ENCODE results near the gene PLA2G1B. TPM values are rescaled to one million over a fixed set of nuclear protein-coding genes. Genes with fewer than 3 reads are reported as not detected.

Gene PLA2G1B
- polyA plus RNA-seq, 1 donor (not counting 4 experiments of a cell fraction or from before 2014, with no cell fraction given), result not detected

GRCh38 chr12:120301962-120302815, 25.4 kb downstream of the PLA2G1B start, which contains the start of gene SIRT4:
Gene SIRT4, plus strand, starts transcription at chr12:120302321. Its CDS starts 1,241 bp downstream, at chr12:120303562.
- no peaks in the 10 kb centered on the region for H3K79me2 ChIP-seq (ENCODE audit: control insufficient read depth, insufficient read depth, low read length)
- peak; percentile 71 for DNase-seq (ENCODE audit: low read depth, low spot score)
- H3K9me3 ChIP-seq (ENCODE audit: control insufficient read depth, low read depth, low read length), result no peaks in the 10 kb centered on the region
- no peaks in the 10 kb centered on the region for H4K20me1 ChIP-seq (ENCODE audit: control insufficient read depth, extremely low read depth, insufficient read depth, low read length)
- dilution Hi-C loops (cut with MboI; ENCODE audit: extremely low pct_ligation_motif_present, low sequenced_read_pairs), result no loop called here
- H3K36me3 ChIP-seq (ENCODE audit: control insufficient read depth in 2 of 2, extremely low read depth in 1 of 2, insufficient read depth in 2 of 2, low read length in 2 of 2), result no peaks in the 10 kb centered on the region
- H3K27me3 ChIP-seq (ENCODE audit: control insufficient read depth, extremely low read depth, insufficient read depth, low read length), result no peaks in the 10 kb centered on the region
- H3K9ac ChIP-seq (ENCODE audit: control insufficient read depth, extremely low read depth, insufficient read depth, low read length), result peak within 1 kb of the TSS; percentile 91
- H3K27ac ChIP-seq (ENCODE audit: control insufficient read depth, insufficient read depth, low read length), result peak within 1 kb of the TSS; percentile 55
- no peak for TF ChIP-seq EZH2 (IDR thresholded peaks at IDR 0.05; ENCODE audit: low read length)
- TF ChIP-seq CTCF (optimal IDR thresholded peaks at IDR 0.05 in 1 of 3, IDR thresholded peaks at IDR 0.05 in 1 of 3, conservative IDR thresholded peaks at IDR 0.05 in 1 of 3; ENCODE audit: extremely low read depth in 1 of 3, insufficient read depth in 2 of 3, low read length in 3 of 3), result peak; percentile 67 to 90 (median 70)
- peak within 1 kb of the TSS; percentile 75 to 99 (median 82) for H3K4me3 ChIP-seq (ENCODE audit: control insufficient read depth in 2 of 3, extremely low read depth in 1 of 3, insufficient read depth in 2 of 3, low read depth in 1 of 3, low read length in 3 of 3)
- FAIRE-seq, result peak; percentile 74
- H2AFZ ChIP-seq (ENCODE audit: control insufficient read depth, low read length), result peak within 1 kb of the TSS; percentile 100
- H3K9me1 ChIP-seq (ENCODE audit: control insufficient read depth, extremely low read depth, insufficient read depth, low read length), result no peaks in the 10 kb centered on the region
- peak within 1 kb of the TSS; percentile 84 for H3K4me2 ChIP-seq (ENCODE audit: control insufficient read depth, extremely low read depth, insufficient read depth, low read depth, low read length)
- H3K4me1 ChIP-seq (ENCODE audit: control insufficient read depth, extremely low read depth, insufficient read depth, low read length), result no peaks in the 10 kb centered on the region

- Histone ChIP-seq H3K4me3 (ENCODE audit: control insufficient read depth in 2 of 3, extremely low read depth in 1 of 3, insufficient read depth in 2 of 3, low read depth in 1 of 3, low read length in 3 of 3) (peak within 1 kb of the TSS; percentile 45 to 78 (median 73)), H3K36me3 (ENCODE audit: control insufficient read depth in 2 of 2, extremely low read depth in 1 of 2, insufficient read depth in 2 of 2, low read length in 2 of 2) (no peaks in the 10 kb centered on the region), H4K20me1 (ENCODE audit: control insufficient read depth, extremely low read depth, insufficient read depth, low read length) (no peaks in the 10 kb centered on the region), H3K9me1 (ENCODE audit: control insufficient read depth, extremely low read depth, insufficient read depth, low read length) (no peaks in the 10 kb centered on the region), H3K27ac (ENCODE audit: control insufficient read depth, insufficient read depth, low read length) (peak within 1 kb of the TSS; percentile 100), H3K9ac (ENCODE audit: control insufficient read depth, extremely low read depth, insufficient read depth, low read length) (peak within 1 kb of the TSS; percentile 98), H2AFZ (ENCODE audit: control insufficient read depth, low read length) (peak within 1 kb of the TSS; percentile 72), H3K27me3 (ENCODE audit: control insufficient read depth, extremely low read depth, insufficient read depth, low read length) (no peaks in the 10 kb centered on the region), H3K9me3 (ENCODE audit: control insufficient read depth, low read depth, low read length) (no peaks in the 10 kb centered on the region), H3K4me1 (ENCODE audit: control insufficient read depth, extremely low read depth, insufficient read depth, low read length) (peaks cover 7% of the 10 kb centered on the region), H3K79me2 (ENCODE audit: control insufficient read depth, insufficient read depth, low read length) (no peaks in the 10 kb centered on the region), H3K4me2 (ENCODE audit: control insufficient read depth, extremely low read depth, insufficient read depth, low read depth, low read length) (peak within 1 kb of the TSS; percentile 91)
- FAIRE-seq (no peak), DNase-seq (ENCODE audit: low read depth, low spot score) (peak; percentile 50)
- dilution Hi-C loops (cut with MboI; ENCODE audit: extremely low pct_ligation_motif_present, low sequenced_read_pairs), result no loop called here
- TF ChIP-seq EZH2 (IDR thresholded peaks at IDR 0.05; ENCODE audit: low read length), result no peak
- no peak for TF ChIP-seq CTCF (optimal IDR thresholded peaks at IDR 0.05 in 1 of 3, IDR thresholded peaks at IDR 0.05 in 1 of 3, conservative IDR thresholded peaks at IDR 0.05 in 1 of 3; ENCODE audit: extremely low read depth in 1 of 3, insufficient read depth in 2 of 3, low read length in 3 of 3)
These were observed 34.7 kb downstream of the PLA2G1B start, which contains the start of gene RNU4-1 for GRCh38 chr12:120292661-120293531. Gene RNU4-1, minus strand, starts transcription at chr12:120293237.
